Prostate gland (tissue), 2 donors: ENCODE data around the gene FGFR4. TPM values are rescaled to one million over a fixed set of nuclear protein-coding genes. Genes with fewer than 3 reads are reported as not detected.

Experiments used
- DNase-seq: peaks from one replicate; pipeline ENCODE4 v3.0.0-alpha.2; 2019; ENCODE audit warnings: low spot score
- H3K27ac ChIP-seq, 2 donors: fragments of 200-600 bp; sonication (generic); 2 replicates each; pipeline ENCODE4 v1.5.1; 2017 to 2019
- H3K27me3 ChIP-seq: fragments of 200-600 bp; sonication (generic); replicated peaks from 2 replicates; pipeline ENCODE4 v1.5.1; 2019; ENCODE audit not compliant: insufficient read depth
- H3K36me3 ChIP-seq, 2 donors: fragments of 200-600 bp; sonication (generic); 1 replicate in 1 of 2; 2 replicates in 1 of 2; pipeline versions ENCODE4 v1.5.1 to v1.8.1; 2017 to 2019
- H3K4me1 ChIP-seq: fragments of 200-600 bp; sonication (generic); replicated peaks from 2 replicates; pipeline ENCODE4 v1.5.1; 2019
- H3K4me3 ChIP-seq, 2 donors: fragments of 200-600 bp; sonication (generic); 2 replicates each; pipeline ENCODE4 v1.5.1; 2017 to 2019
- H3K9me3 ChIP-seq: fragments of 200-600 bp; sonication (generic); 2 replicates; pipeline ENCODE4 v1.5.1; 2017
- CTCF ChIP-seq, 4 experiments: fragments of 200-600 bp in 2 of 4; fragments of 450-650 bp in 2 of 4; sonication (generic) in 2 of 4; IDR thresholded peaks; 1 replicate in 3 of 4; 2 replicates in 1 of 4; pipeline ENCODE4 v1.5.1; 2016 to 2019; ENCODE audit warnings: antibody characterized with exemption in 4 of 4, mild to moderate bottlenecking in 2 of 4, moderate library complexity in 2 of 4
- POLR2A ChIP-seq: fragments of 450-650 bp; IDR thresholded peaks from one replicate; pipeline ENCODE4 v1.6.1; 2016; ENCODE audit warnings: antibody characterized with exemption, mild to moderate bottlenecking
- POLR2AphosphoS5 ChIP-seq: sonication (generic); formaldehyde crosslinking; IDR thresholded peaks from one replicate; pipeline ENCODE4 v1.6.1; 2017; ENCODE audit warnings: antibody characterized with exemption
- WGBS: methylation state at CpG from one replicate; pipeline ENCODE4 v1.1.5; 2018; 5-methylcytosine and 5-hydroxymethylcytosine counted together
- intact Hi-C: fragments of 100-400 bp; cut with DNase I; formaldehyde crosslinking; loops from one replicate; pipeline ENCODE4 v1.14.2; 2022
- total RNA-seq, 2 donors: library from RNA; depleted of rRNA; stranded (reverse); fragments of >200 nt; gene quantifications; one replicate each; pipeline ENCODE4 v1.1.0, GENCODE V29; 2016

Gene FGFR4
- total RNA-seq, 2 donors from 2014 or later, result 2.2 to 7.1 TPM

DNA sequence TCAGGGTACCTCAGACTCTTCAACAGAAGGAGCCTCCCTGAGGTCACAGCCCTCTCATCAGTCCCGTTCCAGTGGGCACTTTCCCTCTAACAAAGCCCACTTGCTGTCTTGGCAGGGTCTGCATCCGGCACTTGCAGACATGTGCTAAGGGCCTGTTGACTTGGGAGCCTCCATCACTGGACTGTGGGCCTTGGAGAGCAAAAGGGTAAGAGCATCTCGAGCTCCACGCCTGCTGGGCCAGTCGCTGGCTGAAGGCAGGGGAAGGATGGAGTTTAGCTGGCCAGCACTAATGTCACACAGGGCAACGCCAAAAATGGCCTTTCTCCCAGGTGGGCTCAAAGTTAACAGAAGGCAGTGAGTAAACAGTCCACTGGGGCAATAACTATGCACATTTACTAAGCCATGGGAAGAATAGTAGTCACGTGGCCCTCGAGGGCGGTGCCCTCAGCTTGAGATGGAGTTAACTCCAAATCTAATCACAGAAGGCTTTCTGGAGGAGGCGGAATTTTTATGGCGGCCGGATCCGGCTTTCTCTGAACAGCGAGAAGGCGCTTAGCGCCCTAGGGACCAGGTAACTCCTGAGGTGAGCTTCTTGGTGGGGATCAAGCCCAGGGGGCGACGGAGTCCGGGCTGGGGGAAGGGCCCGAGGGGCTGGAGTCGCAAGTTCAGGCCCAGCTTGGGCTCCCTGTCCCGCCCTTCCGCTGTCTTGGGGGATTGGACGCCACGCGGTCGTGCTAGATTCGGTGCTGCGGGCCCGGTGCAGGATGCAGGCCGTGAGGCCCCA lies 44.8 kb downstream of the FGFR4 start:
- H3K4me1 ChIP-seq, result peaks cover 9% of the 10 kb centered on the region
- H3K4me3 ChIP-seq, result peak overlapping the region; percentile 74
- peak overlapping the region in 1 of 2 donors; percentile 86 for H3K27ac ChIP-seq
- TF ChIP-seq POLR2AphosphoS5 (no peak), CTCF (IDR thresholded peaks at IDR 0.05) (no peak), POLR2A (no peak)
- no peaks in the 10 kb centered on the region for H3K9me3 ChIP-seq
- no peaks in the 10 kb centered on the region for H3K27me3 ChIP-seq
- intact Hi-C loops, result loop anchor here (5.0 kb wide), 1 partner anchor 236 kb away; no protein-coding TSS in a partner anchor
- no peak for DNase-seq
- no peaks in the 10 kb centered on the region for H3K36me3 ChIP-seq
- WGBS, result 86% methylated on average over 24 of the region's 31 CpGs

DNA sequence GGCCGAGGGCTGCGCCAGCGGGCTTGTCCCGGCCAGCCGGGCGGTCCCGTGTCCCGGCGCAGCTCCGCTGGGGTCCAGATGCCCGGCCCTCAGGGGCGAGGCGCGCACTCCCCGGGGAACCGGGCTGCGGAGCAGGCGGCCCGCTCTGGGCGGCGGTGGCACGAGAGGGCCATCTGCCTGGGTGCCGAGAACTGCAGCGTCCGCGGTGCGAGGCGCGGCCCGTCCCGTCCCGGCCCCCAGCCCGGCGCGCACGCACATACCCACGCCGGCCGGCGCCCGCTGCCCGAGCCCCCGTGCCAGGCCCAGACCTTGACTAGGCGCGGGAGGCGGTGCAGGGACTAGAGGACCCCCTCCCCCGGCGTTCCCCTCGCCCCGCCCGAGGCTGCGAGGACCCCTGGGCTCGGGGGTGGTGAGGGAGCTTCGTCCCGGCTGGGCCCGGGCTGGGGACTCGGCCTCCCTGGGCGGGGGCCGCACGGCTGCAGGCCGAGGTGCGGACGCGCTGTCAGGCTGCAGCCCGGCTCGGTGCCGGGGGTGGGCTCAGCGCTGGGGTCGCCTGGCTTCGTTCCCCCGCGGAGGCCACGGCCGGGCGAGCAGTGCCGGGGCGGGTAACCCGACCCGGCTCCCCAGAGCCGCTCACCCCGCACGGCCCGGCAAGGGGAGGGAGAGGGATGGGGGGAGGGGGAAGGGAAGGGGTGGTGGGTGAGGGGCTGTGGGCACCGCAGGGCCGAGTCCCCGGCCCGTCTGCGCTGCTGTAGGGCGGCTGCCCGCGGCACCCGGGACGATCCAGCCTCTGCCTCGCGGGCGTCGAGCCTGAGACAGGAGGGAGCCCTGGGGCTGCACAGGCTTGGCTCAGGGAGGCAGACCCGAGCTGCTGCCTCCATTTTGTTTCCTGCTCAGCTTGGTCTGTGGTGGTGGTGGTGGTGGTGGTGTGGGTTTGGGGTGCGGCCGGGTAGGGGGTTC lies 45.7 kb downstream of the FGFR4 start:
- Histone ChIP-seq H3K4me3 (peak overlapping the region; percentile 74), H3K27me3 (no peaks in the 10 kb centered on the region), H3K4me1 (peaks cover 9% of the 10 kb centered on the region), H3K9me3 (no peaks in the 10 kb centered on the region), H3K27ac (peak overlapping the region; percentile 86 to 91), H3K36me3 (no peaks in the 10 kb centered on the region)
- WGBS, result 6% methylated on average over 37 of the region's 100 CpGs
- intact Hi-C loops, result loop anchor here (5.0 kb wide), 1 partner anchor 235 kb away; no protein-coding TSS in a partner anchor
- no peak for TF ChIP-seq POLR2A
- TF ChIP-seq POLR2AphosphoS5, result no peak
- no peak for DNase-seq

GRCh38 chr5:177133096-177133852 lies 46.6 kb downstream of the FGFR4 start, which contains the start of gene NSD1:
Gene NSD1 (plus strand): TSS chr5:177133773. CDS start chr5:177135104, 1,331 bp downstream.
- intact Hi-C loops, result loop anchor here (5.0 kb wide), 1 partner anchor 234 kb away; no protein-coding TSS in a partner anchor
- peak within 1 kb of the TSS; percentile 86 to 91 for H3K27ac ChIP-seq
- under 1% methylated on average over 61 of the region's 93 CpGs for WGBS
- H3K36me3 ChIP-seq, result no peaks in the 10 kb centered on the region
- peaks cover 9% of the 10 kb centered on the region for H3K4me1 ChIP-seq
- no peaks in the 10 kb centered on the region for H3K9me3 ChIP-seq
- peak; percentile 81 for DNase-seq
- H3K4me3 ChIP-seq, result peak within 1 kb of the TSS; percentile 74
- TF ChIP-seq CTCF (IDR thresholded peaks at IDR 0.05) (no peak), POLR2A (peak; percentile 46), POLR2AphosphoS5 (peak; percentile 33)
- no peaks in the 10 kb centered on the region for H3K27me3 ChIP-seq

GRCh38 chr5:177133853-177134696 lies 47.4 kb downstream of the FGFR4 start:
- no peaks in the 10 kb centered on the region for H3K9me3 ChIP-seq
- peak overlapping the region; percentile 86 to 91 for H3K27ac ChIP-seq
- no peaks in the 10 kb centered on the region for H3K27me3 ChIP-seq
- H3K4me1 ChIP-seq, result peaks cover 9% of the 10 kb centered on the region
- TF ChIP-seq POLR2AphosphoS5, result no peak
- 1% methylated on average over 67 of the region's 83 CpGs for WGBS
- intact Hi-C loops, result loop anchor here (5.0 kb wide), 1 partner anchor 233 kb away; no protein-coding TSS in a partner anchor
- no peaks in the 10 kb centered on the region for H3K36me3 ChIP-seq
- H3K4me3 ChIP-seq, result peak overlapping the region; percentile 74
- DNase-seq, result no peak
